Upper lobe of left lung (tissue), 4 donors: ENCODE data around the gene PARP4.

Experiments used
- CTCF ChIP-seq, 6 experiments: fragments of 450-650 bp in 4 of 6; fragments of 200-600 bp in 2 of 6; sonication (generic) in 2 of 6; IDR thresholded peaks; one replicate each; pipeline ENCODE4 v1.5.1; 2016 to 2019; ENCODE audit warnings: antibody characterized with exemption in 6 of 6
- EP300 ChIP-seq, 4 donors: sonication (generic); formaldehyde crosslinking; IDR thresholded peaks; one replicate each; pipeline ENCODE4 v1.5.1; 2017; ENCODE audit warnings: antibody characterized with exemption in 4 of 4, control low read depth in 2 of 4
- POLR2A ChIP-seq, 4 donors: fragments of 450-650 bp; IDR thresholded peaks; one replicate each; pipeline ENCODE4 v1.5.1; 2016 to 2017; ENCODE audit warnings: antibody characterized with exemption in 4 of 4, mild to moderate bottlenecking in 2 of 4
- POLR2AphosphoS5 ChIP-seq, 2 donors: sonication (generic); formaldehyde crosslinking; IDR thresholded peaks; one replicate each; pipeline ENCODE4 v1.5.1; 2017; ENCODE audit warnings: antibody characterized with exemption in 2 of 2

- TF ChIP-seq CTCF (IDR thresholded peaks at IDR 0.05): peak in 2 of 6 experiments; percentile 18 to 29
- peak; percentile 13 to 93 (median 81) for TF ChIP-seq POLR2A (IDR thresholded peaks at IDR 0.05)
- peak; percentile 80 to 86 for TF ChIP-seq POLR2AphosphoS5 (IDR thresholded peaks at IDR 0.05)
- peak in 2 of 4 donors; percentile 41 to 59 for TF ChIP-seq EP300 (IDR thresholded peaks at IDR 0.05)
Observed at GRCh38 chr13:24512197-24512907, at the start of gene PARP4.
